HFFc6 (cell line): Measurements from ENCODE around the gene XIRP1. TPM values are rescaled to one million over a fixed set of nuclear protein-coding genes. Genes with fewer than 3 reads are reported as not detected.

Experiments
- DNase-seq: peaks from one replicate; pipeline ENCODE4 v3.0.0-alpha.2; 2018
- H3K27ac Mint-ChIP-seq: 2 replicates; pipeline ENCODE4 v1.8.0; 2020; ENCODE audit warnings: mild to moderate bottlenecking, mixed read lengths
- H3K27me3 Mint-ChIP-seq: 2 replicates; pipeline ENCODE4 v1.8.0; 2021; ENCODE audit warnings: mild to moderate bottlenecking, moderate library complexity, mixed read lengths; ENCODE audit not compliant: insufficient read depth
- H3K36me3 Mint-ChIP-seq: 2 replicates; pipeline ENCODE4 v1.8.0; 2021; ENCODE audit warnings: low read depth, mixed read lengths
- H3K4me1 Mint-ChIP-seq: 2 replicates; pipeline ENCODE4 v1.8.0; 2020; ENCODE audit warnings: low read depth, mixed read lengths
- H3K4me3 Mint-ChIP-seq: 2 replicates; pipeline ENCODE4 v1.8.0; 2020; ENCODE audit warnings: mild to moderate bottlenecking, moderate library complexity, mixed read lengths
- H3K9me3 Mint-ChIP-seq: 2 replicates; pipeline ENCODE4 v1.8.0; 2020; ENCODE audit warnings: mild to moderate bottlenecking, mixed read lengths
- total RNA-seq, 6 experiments: library from RNA; stranded (reverse); fragmentation: NEBNext Ultra II Directional; extraction: Animal tissue kit (Norgen Biotek cat#: 25700); gene quantifications; 2 replicates in 1 of 6; 3 replicates in 5 of 6; pipeline ENCODE4 v1.2.3, GENCODE V29; 2021
- TF ChIP-seq, protein P1 (sequence below): fragments of 200-600 bp; sonication (generic); IDR thresholded peaks from 2 replicates; pipeline ENCODE4 v1.5.0; 2021; ENCODE audit warnings: antibody characterized with exemption, mild to moderate bottlenecking

XIRP1 gene
- total RNA-seq, 6 experiments from 2014 or later = not detected

DNA sequence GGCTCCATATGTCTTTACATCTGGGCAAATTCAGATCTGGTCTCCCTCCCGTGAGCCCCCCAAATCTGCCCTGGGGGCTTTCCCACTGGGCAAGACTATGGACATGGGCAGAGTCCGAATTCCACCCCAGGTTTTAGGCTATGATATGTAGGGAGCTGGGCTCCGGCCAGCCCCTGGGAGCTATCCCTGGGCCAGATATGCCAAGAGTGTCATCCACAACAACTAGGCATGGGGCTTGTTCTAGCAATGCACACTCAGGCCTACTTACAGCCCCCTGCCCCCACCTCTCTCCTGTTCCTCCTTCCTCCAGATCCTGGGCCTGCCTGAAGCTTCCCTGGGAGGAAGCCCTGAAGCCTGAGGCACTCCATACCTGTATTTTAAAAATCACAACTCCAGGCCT lies 622 bp downstream of the XIRP1 start:
- Mint-ChIP-seq H3K9me3 (no peaks in the 10 kb centered on the region; the same call in 1 of the 2 replicates), H3K27ac (no peak overlapping the region), H3K27me3 (peaks cover 6% of the 10 kb centered on the region), H3K36me3 (0 out of 2 replicates have a peak, but pooled peaks cover 4% of the 10 kb centered on the region), H3K4me3 (no peak overlapping the region), H3K4me1 (peaks cover 46% of the 10 kb centered on the region)
- DNase-seq = no peak
- TF ChIP-seq, protein P1, sequence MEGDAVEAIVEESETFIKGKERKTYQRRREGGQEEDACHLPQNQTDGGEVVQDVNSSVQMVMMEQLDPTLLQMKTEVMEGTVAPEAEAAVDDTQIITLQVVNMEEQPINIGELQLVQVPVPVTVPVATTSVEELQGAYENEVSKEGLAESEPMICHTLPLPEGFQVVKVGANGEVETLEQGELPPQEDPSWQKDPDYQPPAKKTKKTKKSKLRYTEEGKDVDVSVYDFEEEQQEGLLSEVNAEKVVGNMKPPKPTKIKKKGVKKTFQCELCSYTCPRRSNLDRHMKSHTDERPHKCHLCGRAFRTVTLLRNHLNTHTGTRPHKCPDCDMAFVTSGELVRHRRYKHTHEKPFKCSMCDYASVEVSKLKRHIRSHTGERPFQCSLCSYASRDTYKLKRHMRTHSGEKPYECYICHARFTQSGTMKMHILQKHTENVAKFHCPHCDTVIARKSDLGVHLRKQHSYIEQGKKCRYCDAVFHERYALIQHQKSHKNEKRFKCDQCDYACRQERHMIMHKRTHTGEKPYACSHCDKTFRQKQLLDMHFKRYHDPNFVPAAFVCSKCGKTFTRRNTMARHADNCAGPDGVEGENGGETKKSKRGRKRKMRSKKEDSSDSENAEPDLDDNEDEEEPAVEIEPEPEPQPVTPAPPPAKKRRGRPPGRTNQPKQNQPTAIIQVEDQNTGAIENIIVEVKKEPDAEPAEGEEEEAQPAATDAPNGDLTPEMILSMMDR = no peak

DNA sequence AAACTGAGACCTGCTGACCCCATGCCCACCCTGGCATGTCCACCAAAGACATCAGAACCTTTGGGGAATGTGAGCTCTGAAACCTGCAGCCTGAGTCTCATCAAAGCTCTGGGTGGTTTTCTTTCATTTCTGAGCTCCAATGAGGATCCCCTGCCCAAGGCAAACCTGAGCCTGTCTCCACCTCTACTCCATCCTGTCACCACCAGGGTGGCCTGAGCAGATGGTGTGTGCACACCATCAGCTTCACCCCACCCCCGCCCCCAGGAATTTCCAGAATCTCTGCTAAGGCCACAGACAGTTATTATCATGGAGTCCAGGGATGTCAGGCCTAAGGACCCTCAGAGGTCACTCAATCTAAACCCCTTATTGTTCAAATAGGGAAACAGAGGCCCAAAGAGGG lies 1.3 kb downstream of the XIRP1 start:
- DNase-seq = no peak
- no peaks in the 10 kb centered on the region; the same call in 1 of the 2 replicates for H3K9me3 Mint-ChIP-seq
- peaks cover 9% of the 10 kb centered on the region for H3K27me3 Mint-ChIP-seq
- peaks cover 40% of the 10 kb centered on the region for H3K4me1 Mint-ChIP-seq
- no peak overlapping the region for H3K27ac Mint-ChIP-seq
- H3K36me3 Mint-ChIP-seq = 0 out of 2 replicates have a peak, but pooled peaks cover 4% of the 10 kb centered on the region
- TF ChIP-seq, protein P1 = no peak
- H3K4me3 Mint-ChIP-seq = no peak overlapping the region

DNA sequence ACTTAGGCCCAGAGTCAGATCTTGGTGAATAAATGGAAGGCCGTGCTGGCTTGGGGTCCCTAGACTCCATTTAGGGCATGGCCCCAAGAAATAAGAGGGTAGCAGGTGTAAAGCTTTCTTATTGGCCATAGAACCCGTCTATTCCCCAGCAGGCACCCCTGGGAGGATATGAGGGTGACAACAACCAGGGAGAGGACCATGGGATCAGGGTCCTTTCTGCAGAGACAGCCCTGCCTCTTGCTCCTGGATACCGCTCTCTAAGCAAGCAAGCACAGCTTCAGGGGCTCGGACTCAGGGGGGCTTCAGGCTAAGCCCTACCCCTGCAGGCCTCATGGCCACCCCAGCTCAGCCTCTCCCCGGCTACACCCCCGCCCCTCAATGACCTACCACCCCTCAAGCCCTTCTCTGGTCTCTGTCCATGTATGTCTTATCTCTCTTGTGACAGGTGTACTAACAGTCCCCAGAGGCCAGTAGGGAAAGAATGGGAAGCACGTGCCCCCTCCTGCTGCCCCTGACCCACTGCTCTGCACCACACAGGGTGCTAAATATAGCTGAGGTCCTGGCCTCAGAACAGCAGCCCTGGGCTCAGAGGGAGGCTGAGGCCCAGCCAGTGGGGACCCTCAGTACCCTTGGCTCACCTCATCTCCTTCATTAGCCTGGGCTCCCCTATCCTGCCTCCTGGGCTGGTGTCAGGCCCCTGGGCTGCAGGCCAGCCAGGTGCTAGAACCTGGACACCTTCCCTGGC lies 1.9 kb downstream of the XIRP1 start:
- no peak overlapping the region for H3K27ac Mint-ChIP-seq
- TF ChIP-seq, protein P1 = no peak
- H3K9me3 Mint-ChIP-seq = no peaks in the 10 kb centered on the region; the same call in 1 of the 2 replicates
- H3K4me3 Mint-ChIP-seq = no peak overlapping the region
- H3K36me3 Mint-ChIP-seq = 0 out of 2 replicates have a peak, but pooled peaks cover 4% of the 10 kb centered on the region
- H3K27me3 Mint-ChIP-seq = peaks cover 9% of the 10 kb centered on the region
- peaks cover 33% of the 10 kb centered on the region for H3K4me1 Mint-ChIP-seq
- DNase-seq = no peak

DNA sequence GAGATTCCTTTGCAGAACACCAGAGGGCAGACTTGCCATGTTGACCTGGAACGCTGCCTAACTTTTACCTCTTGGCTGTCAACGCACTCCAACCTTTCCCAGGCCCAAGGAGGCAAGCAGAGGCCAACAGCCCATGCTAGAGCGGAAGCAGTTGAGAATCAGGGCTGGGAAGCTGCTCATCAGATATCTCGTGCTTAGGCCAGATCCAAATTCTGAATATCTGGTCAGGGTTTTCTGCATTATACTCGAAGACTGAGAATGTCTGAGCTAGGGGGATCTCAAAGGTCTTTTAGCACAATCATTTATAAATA lies 2.5 kb downstream of the XIRP1 start:
- Mint-ChIP-seq H3K27ac (no peak overlapping the region), H3K27me3 (peaks cover 9% of the 10 kb centered on the region), H3K4me1 (peaks cover 30% of the 10 kb centered on the region), H3K9me3 (no peaks in the 10 kb centered on the region; the same call in 1 of the 2 replicates), H3K4me3 (no peak overlapping the region), H3K36me3 (0 out of 2 replicates have a peak, but pooled peaks cover 4% of the 10 kb centered on the region)
- peak; percentile 36 for DNase-seq
- TF ChIP-seq, protein P1 = peak; percentile 88

DNA sequence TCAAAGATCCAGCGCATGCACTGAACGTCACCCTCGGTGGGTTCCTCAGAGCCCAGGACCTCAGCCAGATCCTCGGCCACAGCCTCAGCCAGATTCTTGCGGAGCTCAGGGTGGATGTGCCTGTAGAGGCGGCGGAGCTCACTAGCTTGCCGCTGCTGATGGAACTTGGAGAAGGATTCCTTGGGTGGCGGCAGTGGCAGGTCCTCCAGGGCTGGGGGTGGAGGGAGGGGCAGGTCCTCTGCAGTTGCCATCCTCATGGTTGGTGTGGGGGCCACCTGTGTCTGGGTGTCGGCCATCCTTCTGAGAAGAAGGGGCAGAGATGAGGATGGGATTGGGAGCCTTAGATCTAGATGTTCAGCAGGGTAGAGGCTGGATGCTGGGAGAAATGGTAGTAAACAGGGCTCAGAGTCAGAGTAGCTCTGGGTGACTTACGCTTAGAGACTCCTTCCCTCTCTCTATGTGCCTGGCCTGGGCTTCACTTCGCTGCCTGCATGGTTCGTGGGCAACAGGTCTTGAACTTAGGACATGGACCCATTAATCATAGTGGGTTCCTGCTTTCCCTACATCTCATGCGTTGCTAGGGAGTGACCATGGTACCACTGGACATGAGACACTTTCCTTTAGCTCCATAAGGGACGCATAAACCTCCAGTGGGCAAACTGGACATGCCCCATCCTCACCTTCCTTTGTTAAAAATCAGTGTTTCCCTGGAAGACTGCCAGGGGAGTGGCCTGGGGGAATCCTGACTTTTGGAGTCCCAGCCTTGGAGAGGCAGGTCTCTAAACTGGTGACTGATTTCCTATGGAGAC lies 3.0 kb downstream of the XIRP1 start:
- peaks cover 9% of the 10 kb centered on the region for H3K27me3 Mint-ChIP-seq
- H3K36me3 Mint-ChIP-seq = 0 out of 2 replicates have a peak, but pooled peaks cover 4% of the 10 kb centered on the region
- peaks cover 30% of the 10 kb centered on the region for H3K4me1 Mint-ChIP-seq
- TF ChIP-seq, protein P1 = no peak
- H3K9me3 Mint-ChIP-seq = no peaks in the 10 kb centered on the region; the same call in 1 of the 2 replicates
- H3K27ac Mint-ChIP-seq = no peak overlapping the region
- H3K4me3 Mint-ChIP-seq = no peak overlapping the region
- DNase-seq = no peak
